Measurements from ENCODE around the gene APOO. TPM values are rescaled to one million over a fixed set of nuclear protein-coding genes. Genes with fewer than 3 reads are reported as not detected.
A peak's percentile ranks its signal among the peaks of the same experiment; 100 is the strongest.

The APOO gene
- 18.6 and 40.8 TPM in 2 replicates for total RNA-seq

DNA sequence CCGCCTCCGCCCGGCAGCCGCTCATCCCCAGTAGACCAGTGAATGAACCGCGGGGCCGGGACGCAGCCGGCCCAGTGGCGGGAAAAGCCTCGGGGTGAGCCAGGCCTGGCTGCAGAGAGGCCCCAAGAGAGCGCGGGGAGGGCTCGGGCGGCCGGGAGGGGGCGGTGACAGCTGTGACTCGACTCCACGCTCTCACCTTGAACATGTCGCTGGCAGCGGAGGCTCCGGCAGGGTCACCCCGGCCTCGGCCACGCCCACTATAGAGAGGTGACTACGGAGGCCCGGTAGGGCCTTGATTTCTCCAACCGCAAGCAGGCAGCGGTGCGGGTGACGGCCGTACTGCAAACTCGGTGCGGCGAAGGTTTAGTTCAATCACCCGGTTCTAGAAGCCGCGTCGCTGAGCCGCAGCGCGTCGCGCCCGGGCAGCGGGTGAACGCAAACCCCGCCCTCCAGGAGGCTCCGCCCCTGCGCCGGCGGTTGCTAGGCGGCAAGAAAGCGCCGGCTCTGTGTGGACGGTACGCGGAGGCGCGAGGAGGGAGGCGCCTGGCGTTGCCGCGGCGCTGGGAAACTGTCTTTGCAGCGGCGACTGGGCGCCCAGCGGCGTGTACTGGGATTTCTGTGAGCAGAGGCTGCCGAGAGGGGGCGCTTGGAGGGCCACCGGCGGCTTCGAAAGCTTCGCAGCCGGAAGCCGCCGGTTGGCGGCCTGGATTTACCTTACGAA, at the start of gene APOO, which contains the start of gene CXorf58:
Gene APOO (minus strand): TSS at position 441 of the 721 bp plus-strand sequence. CDS start 236 bp downstream, at position 205.
Gene CXorf58 (plus strand): TSS at position 509 of the 721 bp plus-strand sequence. CDS start 2,297 bp downstream, outside the sequence.
- peak within 1 kb of the TSS; percentile 70 for H3K4me3 ChIP-seq (ENCODE audit: low read depth, low read length)
- DNase-seq (ENCODE audit: low read depth): no peak
- peak; percentile 65 for TF ChIP-seq CTCF (conservative IDR thresholded peaks at IDR 0.05; ENCODE audit: low read depth, low read length)

- H3K4me3 ChIP-seq (ENCODE audit: low read depth, low read length): no peak overlapping the region
- no peak for TF ChIP-seq CTCF (conservative IDR thresholded peaks at IDR 0.05; ENCODE audit: low read depth, low read length)
- DNase-seq (ENCODE audit: low read depth): no peak
These were observed 46.7 kb upstream of the APOO start for GRCh38 chrX:23954396-23954795.

- TF ChIP-seq CTCF (conservative IDR thresholded peaks at IDR 0.05; ENCODE audit: low read depth, low read length): no peak
- no peak for DNase-seq (ENCODE audit: low read depth)
- H3K4me3 ChIP-seq (ENCODE audit: low read depth, low read length): no peak overlapping the region
These were observed 46.2 kb upstream of the APOO start for GRCh38 chrX:23953908-23954269.

DNA sequence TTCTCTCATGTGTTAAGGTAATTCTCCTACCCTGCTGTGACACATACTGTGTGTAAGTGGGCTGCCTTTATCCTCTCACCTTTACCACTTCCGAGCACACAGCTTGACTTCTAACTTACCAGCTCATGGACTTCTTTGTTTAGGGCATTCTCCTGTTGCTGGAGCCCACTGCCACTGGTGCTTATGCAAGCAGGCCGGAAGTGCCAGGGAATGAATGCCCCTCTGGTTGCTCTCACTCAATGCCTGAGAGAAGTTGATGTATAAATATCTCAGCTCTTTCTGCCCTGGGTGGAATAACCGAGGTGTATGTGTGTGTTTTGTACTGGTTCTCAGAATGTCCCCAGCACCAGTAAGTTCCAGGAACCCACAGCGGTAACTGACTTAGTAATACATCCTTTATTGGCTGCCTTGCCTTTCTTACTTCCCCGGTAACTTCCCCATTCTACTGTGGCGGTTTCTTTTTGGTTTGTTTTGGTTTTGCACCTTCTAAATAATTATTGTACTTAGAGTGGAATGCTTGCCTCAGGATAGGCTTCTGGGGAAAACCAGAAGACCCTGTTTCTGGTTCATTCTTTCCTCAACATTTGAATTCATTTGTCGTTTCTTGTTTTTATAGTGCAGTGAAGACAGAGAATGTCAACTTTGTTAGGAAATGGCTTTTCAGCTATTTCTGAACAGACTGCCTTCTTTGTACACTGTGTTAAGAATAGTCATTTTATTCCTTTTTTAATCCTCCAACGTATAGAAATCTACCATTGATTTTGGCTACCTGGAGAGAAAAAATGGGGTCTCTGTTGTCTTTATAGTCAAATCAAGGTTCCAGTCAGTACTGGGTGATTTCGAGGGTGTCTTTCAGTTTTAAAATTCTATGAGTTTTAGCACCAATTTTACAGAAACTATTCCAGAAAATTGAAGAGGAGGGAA, 45.5 kb upstream of the APOO start:
- DNase-seq (ENCODE audit: low read depth): no peak
- no peak for TF ChIP-seq CTCF (conservative IDR thresholded peaks at IDR 0.05; ENCODE audit: low read depth, low read length)
- no peak overlapping the region for H3K4me3 ChIP-seq (ENCODE audit: low read depth, low read length)

- H3K4me3 ChIP-seq (ENCODE audit: low read depth, low read length): no peak overlapping the region
- DNase-seq (ENCODE audit: low read depth): no peak
- no peak for TF ChIP-seq CTCF (conservative IDR thresholded peaks at IDR 0.05; ENCODE audit: low read depth, low read length)
These were observed 44.7 kb upstream of the APOO start for GRCh38 chrX:23952391-23952790.

DNA sequence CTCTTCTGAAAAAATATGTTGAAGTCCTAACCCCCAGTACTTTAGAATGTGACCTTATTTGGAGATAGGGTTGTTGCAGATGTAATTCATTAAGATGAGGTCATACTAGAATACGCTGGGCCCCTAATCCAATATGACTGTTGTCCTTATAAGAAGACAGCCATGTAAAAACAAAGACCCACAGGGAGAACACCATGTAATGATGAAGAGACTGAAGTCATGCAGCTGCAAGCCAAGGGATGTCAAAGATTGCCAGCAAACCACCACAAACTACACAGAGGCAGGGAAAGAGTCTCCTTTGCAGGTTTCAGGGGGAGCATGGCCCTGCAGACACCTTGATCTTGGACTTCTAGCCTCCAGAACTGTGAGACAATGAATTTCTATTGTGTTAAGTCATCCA, 37.5 kb upstream of the APOO start:
- H3K4me3 ChIP-seq (ENCODE audit: low read depth, low read length): no peak overlapping the region
- no peak for DNase-seq (ENCODE audit: low read depth)
- no peak for TF ChIP-seq CTCF (conservative IDR thresholded peaks at IDR 0.05; ENCODE audit: low read depth, low read length)
